OCI-LY1 (cell line): Measurements from ENCODE around the gene RALGPS1.
"Not testable (repeated sequence)": the region's sequence is repeated elsewhere in the genome, so short reads cannot be mapped to it uniquely, and the experiment has no call there.

Experiments used
- H2AFZ ChIP-seq: fragments of 200-600 bp; sonication (generic), shearing (Covaris generic); 2 replicates; pipeline ENCODE4 v1.6.0; 2014; ENCODE audit warnings: antibody characterized with exemption, mild to moderate bottlenecking, low read length
- H3F3A ChIP-seq: fragments of 200-600 bp; sonication (generic), shearing (Covaris generic); 2 replicates; pipeline ENCODE4 v1.6.0; 2014; ENCODE audit warnings: mild to moderate bottlenecking, antibody characterized with exemption, low read length, moderate library complexity; ENCODE audit not compliant: insufficient read depth
- H3K27ac ChIP-seq: fragments of 200-600 bp; sonication (generic); 2 replicates; pipeline ENCODE4 v1.5.1; 2014; ENCODE audit warnings: low read length, mixed run types, mild to moderate bottlenecking, low read depth; ENCODE audit not compliant: poor library complexity, severe bottlenecking
- H3K27me3 ChIP-seq: fragments of 200-600 bp; sonication (generic); 2 replicates; pipeline ENCODE4 v1.6.0; 2014; ENCODE audit warnings: antibody characterized with exemption, mild to moderate bottlenecking, low read length, moderate library complexity; ENCODE audit not compliant: insufficient read depth
- H3K36me3 ChIP-seq: fragments of 200-600 bp; sonication (generic); 2 replicates; pipeline ENCODE4 v1.6.1; 2014; ENCODE audit warnings: mild to moderate bottlenecking, antibody characterized with exemption, low read length, moderate library complexity, mixed read lengths; ENCODE audit not compliant: insufficient read depth
- H3K4me1 ChIP-seq: fragments of 200-600 bp; sonication (generic); 2 replicates; pipeline ENCODE4 v1.5.1; 2014; ENCODE audit warnings: mild to moderate bottlenecking, low read length, moderate library complexity; ENCODE audit not compliant: insufficient read depth, severe bottlenecking
- H3K4me2 ChIP-seq: fragments of 200-600 bp; sonication (generic), shearing (Covaris generic); 2 replicates; pipeline ENCODE4 v1.6.1; 2014; ENCODE audit warnings: low read length
- H3K4me3 ChIP-seq: fragments of 200-600 bp; sonication (generic); 2 replicates; pipeline ENCODE4 v1.5.1; 2014; ENCODE audit warnings: low read length, low read depth, mild to moderate bottlenecking, mixed read lengths; ENCODE audit not compliant: poor library complexity, severe bottlenecking
- H3K79me2 ChIP-seq: fragments of 200-600 bp; shearing (Covaris generic); 2 replicates; pipeline ENCODE4 v1.6.1; 2016; ENCODE audit warnings: mixed run types, low read length, mixed read lengths; ENCODE audit not compliant: insufficient read depth
- H3K9ac ChIP-seq: fragments of 200-600 bp; sonication (generic), shearing (Covaris generic); 2 replicates; pipeline ENCODE4 v1.6.1; 2014; ENCODE audit warnings: mild to moderate bottlenecking, low read length, mixed read lengths
- H3K9me2 ChIP-seq: fragments of 200-600 bp; sonication (generic), shearing (Covaris generic); 2 replicates; pipeline ENCODE4 v1.6.1; 2014; ENCODE audit warnings: low read depth, mild to moderate bottlenecking, low read length, mixed read lengths
- H3K9me3 ChIP-seq: fragments of 200-600 bp; shearing (Covaris generic); 2 replicates; pipeline ENCODE4 v1.6.1; 2014; ENCODE audit warnings: low read length, mixed read lengths
- H4K20me1 ChIP-seq: fragments of 200-600 bp; sonication (generic), shearing (Covaris generic); 2 replicates; pipeline ENCODE4 v1.6.0; 2016; ENCODE audit warnings: mild to moderate bottlenecking, low read length; ENCODE audit not compliant: insufficient read depth
- CTCF ChIP-seq: fragments of 200-600 bp; sonication (generic), shearing (Covaris generic); IDR thresholded peaks from 2 replicates; pipeline ENCODE4 v1.5.1; 2017; ENCODE audit warnings: mild to moderate bottlenecking, antibody characterized with exemption, low read length, moderate library complexity, mixed read lengths
- EZH2 ChIP-seq: fragments of 200-600 bp; sonication (generic), shearing (Covaris generic); IDR thresholded peaks from 2 replicates; pipeline ENCODE4 v1.8.0; 2017; ENCODE audit warnings: borderline replicate concordance, mixed run types, mild to moderate bottlenecking, antibody characterized with exemption, low read length, moderate library complexity, mixed read lengths

RALGPS1 gene

GRCh38 chr9:127170103-127170502, 255.5 kb downstream of the RALGPS1 start:
- Histone ChIP-seq H3K9me3 (no peaks in the 10 kb centered on the region), H4K20me1 (no peaks in the 10 kb centered on the region), H3K79me2 (no peaks in the 10 kb centered on the region), H3K4me1 (peaks cover 27% of the 10 kb centered on the region), H3K27ac (no peak overlapping the region), H3F3A (no peaks in the 10 kb centered on the region), H2AFZ (no peak overlapping the region), H3K27me3 (no peaks in the 10 kb centered on the region), H3K4me2 (no peak overlapping the region), H3K9ac (no peak overlapping the region), H3K36me3 (no peaks in the 10 kb centered on the region; the same call in 1 of the 2 replicates), H3K9me2 (no peaks in the 10 kb centered on the region), H3K4me3 (no peak overlapping the region)
- TF ChIP-seq EZH2: no peak
- no peak for TF ChIP-seq CTCF

- Histone ChIP-seq H3K4me3 (no peak overlapping the region), H3K27ac (no peak overlapping the region), H3K9me3 (no peaks in the 10 kb centered on the region), H3K4me2 (no peak overlapping the region), H3K9me2 (no peaks in the 10 kb centered on the region), H3K9ac (no peak overlapping the region), H3K4me1 (peaks cover 27% of the 10 kb centered on the region), H3K79me2 (no peaks in the 10 kb centered on the region), H3K27me3 (no peaks in the 10 kb centered on the region), H2AFZ (no peak overlapping the region), H3K36me3 (no peaks in the 10 kb centered on the region; the same call in 1 of the 2 replicates), H3F3A (no peaks in the 10 kb centered on the region), H4K20me1 (no peaks in the 10 kb centered on the region)
- TF ChIP-seq CTCF (no peak), EZH2 (no peak)
These were observed 256.1 kb downstream of the RALGPS1 start for GRCh38 chr9:127170652-127171051.

GRCh38 chr9:127171348-127171747, 256.8 kb downstream of the RALGPS1 start:
- not testable (repeated sequence) for H3F3A ChIP-seq, H3K27ac ChIP-seq, H3K9me2 ChIP-seq, H2AFZ ChIP-seq, H3K27me3 ChIP-seq, H3K36me3 ChIP-seq, H3K4me2 ChIP-seq, H3K9me3 ChIP-seq, H3K79me2 ChIP-seq, H3K9ac ChIP-seq, H4K20me1 ChIP-seq, H3K4me3 ChIP-seq
- peaks cover 21% of the 10 kb centered on the region for H3K4me1 ChIP-seq

- Histone ChIP-seq H3K9me3 (no peaks in the 10 kb centered on the region), H2AFZ (no peak overlapping the region), H3K36me3 (no peaks in the 10 kb centered on the region; the same call in 1 of the 2 replicates), H3F3A (no peaks in the 10 kb centered on the region), H3K4me3 (no peak overlapping the region), H3K27me3 (no peaks in the 10 kb centered on the region), H3K4me1 (peaks cover 13% of the 10 kb centered on the region), H3K79me2 (no peaks in the 10 kb centered on the region), H3K9ac (no peak overlapping the region), H3K27ac (no peak overlapping the region), H3K4me2 (no peak overlapping the region), H3K9me2 (no peaks in the 10 kb centered on the region), H4K20me1 (no peaks in the 10 kb centered on the region)
- TF ChIP-seq EZH2 (no peak), CTCF (no peak)
These were observed 257.6 kb downstream of the RALGPS1 start for GRCh38 chr9:127172066-127172707.
